Measurements from ENCODE around the gene ZNF746. TPM values are rescaled to one million over a fixed set of nuclear protein-coding genes. Genes with fewer than 3 reads are reported as not detected.
"Not testable (repeated sequence)": the region's sequence is repeated elsewhere in the genome, so short reads cannot be mapped to it uniquely, and the experiment has no call there.

ZNF746 gene
- total RNA-seq, 1 donor from 2014 or later = 16.7 TPM

DNA sequence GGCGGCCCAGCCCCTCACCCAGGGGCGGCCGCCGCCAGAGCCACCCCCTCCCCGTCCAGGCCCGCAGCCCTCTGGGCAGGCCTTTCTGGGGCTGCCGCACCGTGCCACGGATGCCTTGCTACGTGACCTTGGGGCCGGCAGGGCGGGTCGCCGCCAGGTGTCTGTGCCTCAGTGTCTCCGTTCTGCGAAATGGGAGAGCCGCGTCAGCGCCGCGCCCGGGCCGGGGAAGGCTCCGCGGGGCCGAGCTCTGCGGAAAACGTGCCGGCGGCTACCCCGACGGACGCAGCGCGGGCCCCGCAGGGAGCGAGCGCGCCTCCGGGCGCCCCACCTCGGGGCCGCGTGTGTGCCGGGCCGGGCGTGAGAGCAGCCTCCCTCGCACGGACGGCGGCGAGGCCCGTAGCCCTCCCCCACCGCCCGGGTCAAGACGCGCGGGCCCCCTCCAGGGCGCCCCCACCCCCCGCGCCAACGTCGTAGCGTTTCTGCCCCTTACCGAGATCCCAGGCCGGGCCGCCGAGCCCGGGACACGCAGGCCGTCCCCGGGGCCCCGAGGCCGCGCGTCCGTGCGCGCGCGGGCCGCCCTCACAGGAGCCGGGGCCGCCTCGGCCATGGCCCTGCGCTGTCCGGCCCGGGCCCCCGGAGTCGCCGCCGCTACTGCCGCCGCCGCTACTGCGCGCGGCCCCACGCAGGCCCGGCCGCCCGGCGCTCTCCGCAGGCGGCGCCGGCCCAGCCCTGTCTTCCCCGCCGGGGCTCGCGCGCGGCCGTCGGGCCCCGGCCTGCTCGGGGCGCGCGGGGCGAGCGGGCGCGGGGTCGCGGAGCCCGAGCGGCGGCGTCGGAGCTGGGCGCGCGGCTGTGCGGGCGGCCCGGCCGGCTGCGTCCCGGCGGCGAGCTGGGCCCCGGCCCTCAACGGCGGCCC lies 37.8 kb downstream of the ZNF746 start:
- DNase-seq (ENCODE audit: low read depth, low spot score) = no peak

DNA sequence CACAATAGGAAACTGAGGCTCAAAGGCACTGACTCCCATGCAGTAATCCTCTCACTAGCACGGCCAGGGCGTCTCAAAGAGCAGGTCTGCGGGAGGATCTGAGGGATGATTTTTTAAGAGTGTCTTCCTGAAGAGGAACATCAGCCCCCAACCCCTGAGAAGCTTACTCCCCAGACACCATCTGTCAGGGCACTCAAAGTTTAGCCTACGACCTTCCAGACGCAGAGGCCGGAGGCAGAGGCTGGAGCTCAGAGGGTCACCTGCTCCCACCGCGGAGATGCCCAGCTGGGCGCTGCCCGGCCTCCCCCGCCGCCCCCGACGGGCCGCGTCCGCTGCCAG lies 38.4 kb downstream of the ZNF746 start:
- DNase-seq (ENCODE audit: low read depth, low spot score) = no peak

- DNase-seq (ENCODE audit: low read depth, low spot score) = no peak
Observed at GRCh38 chr7:149458235-149458634, 39.4 kb downstream of the ZNF746 start.

DNA sequence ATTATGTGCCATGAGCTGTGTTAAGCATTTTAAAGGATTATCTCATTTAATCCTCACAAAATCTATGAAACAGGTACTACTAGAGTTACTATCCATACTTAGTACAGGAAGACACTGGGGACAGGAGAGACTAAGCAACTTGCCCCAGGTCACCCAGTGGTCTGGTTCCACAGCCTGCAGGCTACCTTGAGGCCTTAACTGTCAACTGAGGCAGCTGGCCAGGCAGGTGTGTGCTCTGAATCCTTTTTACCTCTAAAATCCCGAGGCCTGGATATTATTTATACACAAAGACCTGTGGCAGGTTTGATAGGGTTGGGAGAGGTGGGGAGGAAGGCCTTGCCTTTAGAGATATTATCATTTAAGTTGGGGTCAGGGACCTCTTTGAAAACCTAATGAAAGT lies 39.8 kb downstream of the ZNF746 start:
- DNase-seq (ENCODE audit: low read depth, low spot score) = no peak

DNA sequence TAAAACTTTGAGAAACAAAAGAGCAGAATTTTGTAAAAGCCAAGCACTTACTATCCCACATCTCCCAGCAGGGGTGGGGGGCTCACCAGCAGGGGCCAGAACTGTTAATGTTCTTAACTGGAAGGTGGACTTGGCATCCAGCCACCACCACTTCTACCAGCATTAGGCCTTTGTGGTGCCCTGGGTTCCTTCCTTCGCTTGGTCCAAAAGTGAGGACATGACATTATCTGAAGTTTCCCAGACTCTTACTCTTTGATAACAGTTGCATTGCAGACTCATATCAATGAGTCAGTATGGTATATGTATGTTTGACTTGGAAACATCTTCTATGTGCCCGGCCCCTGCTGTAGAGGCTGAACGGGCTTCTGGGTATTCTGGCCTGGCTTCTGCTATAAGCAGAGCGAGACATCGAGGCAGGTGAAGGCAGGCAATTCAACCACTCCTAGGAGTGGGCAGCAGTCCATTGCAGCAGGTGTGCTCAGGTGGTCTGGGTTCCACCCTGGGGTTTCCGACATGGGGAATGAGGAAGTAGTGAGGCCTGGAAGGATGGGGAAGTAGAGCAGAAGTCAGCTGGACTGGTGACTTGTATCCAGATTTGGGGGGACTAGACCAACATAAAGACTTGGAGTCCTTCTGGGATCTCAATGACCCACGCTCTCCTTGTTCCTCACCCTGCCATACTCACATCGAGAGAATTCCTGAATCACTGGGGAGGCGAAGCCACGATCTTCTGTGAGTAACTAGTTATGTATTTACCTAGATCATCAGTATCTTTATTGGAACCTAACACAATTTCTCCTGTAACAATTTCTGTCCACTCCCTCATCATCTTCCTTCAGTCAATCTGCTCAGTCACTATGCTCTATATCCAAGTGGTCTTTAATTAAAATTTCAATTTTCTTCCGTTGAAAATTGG lies 40.8 kb downstream of the ZNF746 start:
- no peak for DNase-seq (ENCODE audit: low read depth, low spot score)

DNA sequence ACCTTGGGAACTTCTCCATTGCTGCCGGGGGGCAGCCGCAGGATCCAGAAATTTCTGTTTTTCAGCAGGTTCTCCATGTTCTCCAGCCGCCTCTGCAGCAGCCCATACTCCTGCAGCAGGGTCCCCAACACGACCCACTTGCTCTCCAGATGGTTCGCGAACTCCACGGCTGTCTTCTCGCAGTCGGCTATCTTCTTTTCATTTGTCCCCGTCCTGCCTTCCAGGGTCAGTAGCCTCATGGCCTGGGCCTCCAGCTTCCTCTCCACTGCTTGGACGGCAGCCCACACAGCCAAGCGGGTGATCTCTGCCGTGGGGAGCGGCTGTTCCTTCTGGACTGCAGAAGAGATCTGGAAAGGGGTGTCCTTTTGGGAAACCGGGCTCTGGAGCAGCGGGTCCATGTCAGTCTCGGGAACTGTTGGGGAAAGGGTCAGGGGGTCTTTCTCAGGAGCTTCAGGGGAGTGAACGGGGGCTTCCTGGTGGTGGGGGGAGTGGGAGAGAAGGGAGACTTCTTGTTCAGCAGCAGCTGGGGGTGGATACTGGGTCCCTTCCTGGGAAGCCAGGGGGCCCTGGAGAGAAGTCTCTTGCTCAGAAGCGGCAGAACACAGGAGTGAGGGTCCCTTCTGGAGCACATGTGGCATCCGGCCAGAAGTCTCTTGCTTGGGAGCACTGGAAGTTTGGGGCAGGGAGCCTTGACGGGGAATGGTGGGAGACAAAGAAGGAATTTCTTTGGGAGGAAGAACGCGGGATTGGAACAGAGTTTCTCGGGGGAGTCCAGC lies 42.2 kb downstream of the ZNF746 start:
- no peak for DNase-seq (ENCODE audit: low read depth, low spot score)

GRCh38 chr7:149454750-149455149 lies 42.9 kb downstream of the ZNF746 start:
- DNase-seq (ENCODE audit: low read depth, low spot score) = no peak

DNA sequence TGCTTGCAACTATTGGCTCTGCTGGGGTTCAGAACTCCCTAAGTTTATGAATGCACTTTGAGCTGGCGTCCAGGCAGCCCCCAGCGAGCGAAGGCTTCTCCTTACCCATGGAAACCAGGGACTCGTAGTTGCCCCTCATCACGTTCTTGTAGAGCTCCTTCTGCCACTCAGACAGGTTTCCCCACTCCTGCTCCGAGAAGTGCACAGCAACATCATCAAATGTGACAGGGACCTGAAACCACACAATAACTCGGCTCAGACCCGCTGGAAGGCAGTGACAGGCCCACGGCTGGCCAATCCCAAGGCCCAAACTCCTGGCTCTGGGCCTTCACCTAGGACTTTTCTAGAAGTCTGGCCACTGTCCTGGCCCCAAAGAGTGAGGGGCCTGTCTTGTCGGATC lies 43.6 kb downstream of the ZNF746 start:
- DNase-seq (ENCODE audit: low read depth, low spot score) = no peak

- no peak for DNase-seq (ENCODE audit: low read depth, low spot score)
Observed at GRCh38 chr7:149450821-149451220, 46.8 kb downstream of the ZNF746 start.

- no peak for DNase-seq (ENCODE audit: low read depth, low spot score)
Observed at GRCh38 chr7:149449897-149450296, 47.7 kb downstream of the ZNF746 start.

- DNase-seq (ENCODE audit: low read depth, low spot score) = no peak
Observed at GRCh38 chr7:149448961-149449360, 48.6 kb downstream of the ZNF746 start.

- DNase-seq (ENCODE audit: low read depth, low spot score) = not testable (repeated sequence)
Observed at GRCh38 chr7:149446026-149446425, 51.6 kb downstream of the ZNF746 start.

DNA sequence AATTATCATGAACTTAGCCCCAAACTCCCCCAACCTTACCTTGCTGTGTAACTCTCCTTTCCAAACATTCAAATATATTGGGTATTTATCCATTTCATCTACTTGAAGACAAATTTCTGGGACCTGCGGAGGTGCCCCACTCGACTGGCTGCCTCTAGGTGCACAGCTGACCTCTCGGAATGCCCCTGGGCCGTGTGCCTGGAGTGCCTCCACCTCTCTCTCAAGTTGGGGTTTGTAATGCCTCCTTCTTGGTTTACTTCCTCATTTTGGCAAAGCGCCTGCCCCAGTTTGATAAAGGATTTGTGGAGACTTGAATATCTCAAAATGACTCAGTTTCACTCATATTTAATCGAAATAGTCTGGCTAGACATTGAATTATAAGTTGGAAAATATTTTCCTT lies 53.3 kb downstream of the ZNF746 start:
- no peak for DNase-seq (ENCODE audit: low read depth, low spot score)

GRCh38 chr7:149443523-149443922 lies 54.1 kb downstream of the ZNF746 start:
- no peak for DNase-seq (ENCODE audit: low read depth, low spot score)

- no peak for DNase-seq (ENCODE audit: low read depth, low spot score)
Observed at GRCh38 chr7:149442924-149443323, 54.7 kb downstream of the ZNF746 start.

- DNase-seq (ENCODE audit: low read depth, low spot score) = no peak
Observed at GRCh38 chr7:149440222-149440621, 57.4 kb downstream of the ZNF746 start.

DNA sequence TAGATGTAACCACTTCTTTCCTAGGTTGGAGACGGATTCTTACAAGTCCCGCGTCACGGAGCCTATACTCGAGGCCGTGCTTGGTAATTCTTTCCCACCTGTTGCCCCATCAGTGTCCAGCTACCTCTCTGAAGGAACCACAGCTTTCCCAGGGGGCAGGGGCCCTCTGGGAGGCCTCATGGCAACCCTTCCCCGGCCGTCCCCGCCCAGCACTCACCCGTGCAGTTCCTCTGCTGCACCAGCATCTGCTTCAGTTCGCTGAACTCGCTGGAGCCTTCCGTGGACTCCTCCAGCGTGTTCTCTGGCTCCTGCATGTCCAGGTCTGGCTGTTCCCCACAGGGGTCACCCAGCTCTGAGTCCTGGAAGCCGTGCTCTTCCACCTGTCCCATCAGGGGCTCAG lies 61.3 kb downstream of the ZNF746 start:
- DNase-seq (ENCODE audit: low read depth, low spot score) = no peak

GRCh38 chr7:149433124-149433523 lies 64.5 kb downstream of the ZNF746 start:
- no peak for DNase-seq (ENCODE audit: low read depth, low spot score)

- DNase-seq (ENCODE audit: low read depth, low spot score) = no peak
Observed at GRCh38 chr7:149432121-149432691, 65.4 kb downstream of the ZNF746 start.

DNA sequence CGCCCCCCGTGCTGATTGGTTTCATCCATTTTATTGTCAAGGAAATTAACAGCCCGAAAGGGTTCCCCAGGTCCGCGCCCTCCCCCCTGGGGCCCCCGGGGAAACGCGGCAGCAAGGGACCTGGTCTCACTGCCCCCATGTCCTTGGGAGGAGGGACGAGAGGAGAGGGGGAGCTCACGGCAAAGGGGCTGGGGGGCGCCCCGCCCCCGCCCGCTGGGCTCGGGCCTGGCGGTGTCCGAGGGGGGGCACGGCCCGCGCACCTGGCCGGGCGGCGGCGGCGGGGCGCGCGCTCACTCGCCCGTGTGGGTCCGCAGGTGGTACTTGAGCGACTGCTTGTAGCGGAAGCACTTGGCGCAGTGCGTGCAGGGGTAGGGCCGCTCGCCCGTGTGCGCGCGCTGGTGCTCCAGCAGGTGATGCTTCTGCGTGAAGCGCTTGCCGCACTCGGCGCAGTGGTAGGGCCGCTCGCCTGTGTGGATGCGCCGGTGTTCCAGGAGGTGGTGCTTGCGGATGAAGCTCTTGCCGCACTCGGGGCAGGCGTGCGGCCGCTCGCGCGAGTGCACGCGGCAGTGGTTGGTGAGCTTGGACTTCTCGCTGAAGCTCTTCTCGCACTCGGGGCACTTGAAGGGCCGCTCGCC lies 66.0 kb downstream of the ZNF746 start:
- no peak for DNase-seq (ENCODE audit: low read depth, low spot score)

DNA sequence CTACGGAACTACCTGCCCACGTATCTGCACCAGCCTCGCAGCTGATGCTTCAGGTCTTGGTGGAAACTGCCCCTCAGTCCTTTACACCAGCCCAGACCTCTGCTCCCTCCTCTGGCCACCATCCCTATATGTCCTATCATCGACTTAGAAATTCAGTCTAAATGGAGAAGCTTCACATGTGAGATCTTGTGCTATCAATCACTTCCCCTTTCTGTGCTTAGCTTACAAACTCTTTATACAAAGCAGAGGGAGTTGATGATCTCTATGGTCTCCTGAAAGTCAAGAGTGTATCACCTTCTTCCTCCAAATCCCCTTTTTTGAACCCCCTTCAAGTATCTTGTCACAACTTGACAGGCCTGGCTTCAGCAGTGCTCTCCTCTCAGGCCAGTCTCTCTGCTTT lies 67.4 kb downstream of the ZNF746 start:
- no peak for DNase-seq (ENCODE audit: low read depth, low spot score)

Data from pulmonary artery endothelial cell (primary cell).